ENCODE data around the gene GGNBP2.
A peak's percentile ranks its signal among the peaks of the same experiment; 100 is the strongest.

GRCh38 chr17:36533935-36534839 is 10.5 kb upstream of the GGNBP2 start:
- TF ChIP-seq EP300 (IDR thresholded peaks at IDR 0.05) (no peak), POLR2AphosphoS5 (IDR thresholded peaks at IDR 0.05) (peak in 2 of 3 donors; percentile 4 to 17)

All from stomach (tissue), 4 donors.